Left lung (tissue), 10 donors: Measurements from ENCODE around the gene SULT4A1. TPM values are rescaled to one million over a fixed set of nuclear protein-coding genes. Genes with fewer than 3 reads are reported as not detected.

Experiments
- ATAC-seq: fragments of 200-7000 bp; cut with Tn5 transposase; one replicate; pipeline ENCODE4 v1.9.1; 2020; ENCODE audit warnings: moderate library complexity
- DNase-seq, 4 donors: peaks; one replicate each; pipeline ENCODE4 v3.0.0-alpha.2; 2013 to 2020
- H3K27ac ChIP-seq, 2 donors: fragments of 200-600 bp; sonication (generic) in 1 of 2; one replicate each; pipeline versions ENCODE4 v1.5.0 to v1.8.0; 2020 to 2021
- H3K27me3 ChIP-seq, 2 donors: fragments of 200-600 bp; sonication (generic) in 1 of 2; one replicate each; pipeline versions ENCODE4 v1.5.0 to v1.8.0; 2020 to 2021
- H3K36me3 ChIP-seq, 2 donors: fragments of 200-600 bp; sonication (generic) in 1 of 2; one replicate each; pipeline versions ENCODE4 v1.5.0 to v1.8.0; 2020 to 2021
- H3K4me1 ChIP-seq, 2 donors: fragments of 200-600 bp; one replicate each; pipeline ENCODE4 v1.8.0; 2021
- H3K4me3 ChIP-seq, 2 donors: fragments of 200-600 bp; sonication (generic) in 1 of 2; one replicate each; pipeline versions ENCODE4 v1.5.0 to v1.8.0; 2020 to 2021; ENCODE audit warnings: mild to moderate bottlenecking in 1 of 2
- H3K9me3 ChIP-seq, 2 donors: fragments of 200-600 bp; sonication (generic) in 1 of 2; one replicate each; pipeline versions ENCODE4 v1.5.0 to v1.8.0; 2020 to 2021
- intact Hi-C, 2 donors: fragments of 100-400 bp; cut with DNase I; formaldehyde crosslinking; loops; one replicate each; pipeline versions ENCODE4 v1.11.2 to v1.14.2; 2022
- polyA plus RNA-seq, 6 donors: library from polyadenylated mRNA; unstranded; fragments of 120-200 nt; gene quantifications; one replicate each; pipeline ENCODE4 v1.2.1, GENCODE V29; 2013; ENCODE audit not compliant: insufficient read length in 6 of 6
- total RNA-seq, 2 donors: library from RNA; stranded (reverse); fragmentation: NEBNext Ultra II Directional; extraction: Animal tissue kit (Norgen Biotek cat#: 25700); gene quantifications; one replicate each; pipeline ENCODE4 v1.2.1, GENCODE V29; 2021
- TF ChIP-seq, protein P1 (sequence below), 2 donors: fragments of 200-600 bp; sonication (generic) in 1 of 2; IDR thresholded peaks; one replicate each; pipeline versions ENCODE4 v1.5.0 to v1.8.0; 2021; ENCODE audit warnings: antibody characterized with exemption in 2 of 2
- donor health status: DM: no; HTN: yes; CAD: no.
- donor health status: DM: no; HTN: no; CAD: no.

SULT4A1 gene
- total and polyA plus RNA-seq, 8 donors = 0.85 to 2.5 (median 1.6) TPM; not detected in 2

DNA sequence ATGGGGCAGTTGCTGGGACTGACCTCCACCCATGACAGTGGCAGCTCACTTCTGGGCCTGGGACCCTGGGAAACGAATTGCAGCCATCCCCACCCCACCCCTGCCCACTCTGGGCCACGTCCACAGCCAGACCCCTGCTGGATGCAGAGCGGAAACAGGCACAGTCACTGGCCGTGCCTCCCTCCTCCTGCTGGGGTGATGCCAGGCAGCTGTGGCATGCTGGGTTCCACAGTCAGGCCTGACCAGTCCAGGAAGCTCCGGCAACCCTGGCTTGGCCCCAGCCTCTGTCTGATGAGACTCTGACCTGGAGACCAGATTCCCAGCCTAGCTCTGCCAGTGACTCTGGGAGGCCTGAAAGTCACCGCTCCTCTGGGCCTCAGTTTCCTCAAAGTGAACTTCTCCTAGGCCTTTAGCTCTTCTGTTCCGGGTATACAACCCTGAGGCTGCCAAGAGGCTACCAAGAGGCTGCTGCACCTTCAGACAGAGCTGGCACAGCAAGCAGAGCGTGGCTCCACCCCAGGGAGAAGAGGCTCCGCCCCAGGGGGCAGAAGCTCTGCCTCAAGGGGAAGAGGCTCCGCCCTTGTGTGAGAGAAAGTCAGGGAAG lies 8.9 kb downstream of the SULT4A1 start:
- Histone ChIP-seq H3K4me3 (no peak overlapping the region), H3K27ac (no peak overlapping the region), H3K4me1 (no peaks in the 10 kb centered on the region), H3K9me3 (peaks cover 0 to 2% of the 10 kb centered on the region in 2 donors), H3K27me3 (peaks cover 0 to 56% of the 10 kb centered on the region in 2 donors), H3K36me3 (no peaks in the 10 kb centered on the region)
- ATAC-seq = no peak
- DNase-seq = peak in 1 of 4 donors; percentile 24
- intact Hi-C loops = no loop called here
- TF ChIP-seq, protein P1, sequence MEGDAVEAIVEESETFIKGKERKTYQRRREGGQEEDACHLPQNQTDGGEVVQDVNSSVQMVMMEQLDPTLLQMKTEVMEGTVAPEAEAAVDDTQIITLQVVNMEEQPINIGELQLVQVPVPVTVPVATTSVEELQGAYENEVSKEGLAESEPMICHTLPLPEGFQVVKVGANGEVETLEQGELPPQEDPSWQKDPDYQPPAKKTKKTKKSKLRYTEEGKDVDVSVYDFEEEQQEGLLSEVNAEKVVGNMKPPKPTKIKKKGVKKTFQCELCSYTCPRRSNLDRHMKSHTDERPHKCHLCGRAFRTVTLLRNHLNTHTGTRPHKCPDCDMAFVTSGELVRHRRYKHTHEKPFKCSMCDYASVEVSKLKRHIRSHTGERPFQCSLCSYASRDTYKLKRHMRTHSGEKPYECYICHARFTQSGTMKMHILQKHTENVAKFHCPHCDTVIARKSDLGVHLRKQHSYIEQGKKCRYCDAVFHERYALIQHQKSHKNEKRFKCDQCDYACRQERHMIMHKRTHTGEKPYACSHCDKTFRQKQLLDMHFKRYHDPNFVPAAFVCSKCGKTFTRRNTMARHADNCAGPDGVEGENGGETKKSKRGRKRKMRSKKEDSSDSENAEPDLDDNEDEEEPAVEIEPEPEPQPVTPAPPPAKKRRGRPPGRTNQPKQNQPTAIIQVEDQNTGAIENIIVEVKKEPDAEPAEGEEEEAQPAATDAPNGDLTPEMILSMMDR (IDR thresholded peaks at IDR 0.05) = no peak

DNA sequence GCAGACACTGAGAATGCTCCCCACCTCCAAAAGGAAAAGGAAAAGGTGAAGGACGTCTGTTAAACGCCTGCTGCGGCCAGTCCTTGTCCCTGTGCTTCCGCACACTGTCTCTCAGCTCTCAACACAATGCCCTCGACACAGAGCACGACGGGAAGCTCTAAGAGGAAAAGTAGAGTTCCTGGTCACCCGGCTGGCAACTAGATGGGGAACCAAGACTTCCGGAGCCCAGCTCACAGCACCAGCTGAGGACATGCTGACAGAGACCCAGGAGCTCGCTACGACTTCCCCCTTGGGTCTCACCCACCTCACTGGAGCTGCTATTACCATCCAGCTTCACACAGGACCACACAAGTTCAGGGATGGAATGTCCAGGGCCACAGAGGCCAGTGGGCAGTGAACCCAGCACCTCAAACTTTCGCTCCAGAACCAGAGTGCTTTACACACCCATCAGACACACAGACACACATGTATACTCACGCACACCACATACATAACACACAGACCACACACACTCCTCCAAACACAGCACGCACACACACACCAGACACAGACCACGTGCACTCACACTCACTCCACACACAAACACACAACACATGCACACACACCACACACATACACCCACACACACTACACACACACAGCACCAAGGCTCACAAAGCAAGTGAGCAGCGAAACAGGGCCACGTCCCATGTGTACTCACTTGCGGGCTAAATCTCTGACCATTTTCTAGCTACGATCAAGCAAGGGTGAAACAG lies 9.6 kb downstream of the SULT4A1 start:
- TF ChIP-seq, protein P1 (IDR thresholded peaks at IDR 0.05) = no peak
- Histone ChIP-seq H3K4me1 (no peaks in the 10 kb centered on the region), H3K27me3 (peaks cover 0 to 53% of the 10 kb centered on the region in 2 donors), H3K9me3 (peaks cover 0 to 2% of the 10 kb centered on the region in 2 donors), H3K36me3 (no peaks in the 10 kb centered on the region), H3K27ac (no peak overlapping the region), H3K4me3 (no peak overlapping the region)
- ATAC-seq (no peak), DNase-seq (peak in 1 of 4 donors; percentile 28)
- intact Hi-C loops = no loop called here

DNA sequence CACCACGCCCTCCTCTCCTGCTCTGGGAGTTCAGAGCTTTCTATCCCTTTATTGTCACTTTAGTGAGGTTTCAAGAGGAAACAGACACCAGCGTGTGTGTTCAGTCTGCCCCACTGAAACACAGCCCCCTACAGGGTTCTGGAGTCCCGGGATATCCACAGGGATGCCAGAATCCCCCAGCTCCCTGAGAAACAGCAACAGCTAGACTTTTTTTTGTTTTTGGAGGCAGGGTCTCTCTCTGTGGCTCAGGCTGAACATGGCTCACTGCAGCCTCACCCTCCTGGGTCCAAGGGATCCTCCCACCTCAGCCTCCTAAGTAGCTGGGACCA lies 10.4 kb downstream of the SULT4A1 start:
- Histone ChIP-seq H3K27me3 (peaks cover 0 to 61% of the 10 kb centered on the region in 2 donors), H3K27ac (no peak overlapping the region), H3K4me1 (no peaks in the 10 kb centered on the region), H3K36me3 (no peaks in the 10 kb centered on the region), H3K9me3 (peaks cover 0 to 2% of the 10 kb centered on the region in 2 donors), H3K4me3 (no peak overlapping the region)
- ATAC-seq (no peak), DNase-seq (peak in 1 of 4 donors; percentile 14)
- intact Hi-C loops = no loop called here
- TF ChIP-seq, protein P1 (IDR thresholded peaks at IDR 0.05) = no peak

DNA sequence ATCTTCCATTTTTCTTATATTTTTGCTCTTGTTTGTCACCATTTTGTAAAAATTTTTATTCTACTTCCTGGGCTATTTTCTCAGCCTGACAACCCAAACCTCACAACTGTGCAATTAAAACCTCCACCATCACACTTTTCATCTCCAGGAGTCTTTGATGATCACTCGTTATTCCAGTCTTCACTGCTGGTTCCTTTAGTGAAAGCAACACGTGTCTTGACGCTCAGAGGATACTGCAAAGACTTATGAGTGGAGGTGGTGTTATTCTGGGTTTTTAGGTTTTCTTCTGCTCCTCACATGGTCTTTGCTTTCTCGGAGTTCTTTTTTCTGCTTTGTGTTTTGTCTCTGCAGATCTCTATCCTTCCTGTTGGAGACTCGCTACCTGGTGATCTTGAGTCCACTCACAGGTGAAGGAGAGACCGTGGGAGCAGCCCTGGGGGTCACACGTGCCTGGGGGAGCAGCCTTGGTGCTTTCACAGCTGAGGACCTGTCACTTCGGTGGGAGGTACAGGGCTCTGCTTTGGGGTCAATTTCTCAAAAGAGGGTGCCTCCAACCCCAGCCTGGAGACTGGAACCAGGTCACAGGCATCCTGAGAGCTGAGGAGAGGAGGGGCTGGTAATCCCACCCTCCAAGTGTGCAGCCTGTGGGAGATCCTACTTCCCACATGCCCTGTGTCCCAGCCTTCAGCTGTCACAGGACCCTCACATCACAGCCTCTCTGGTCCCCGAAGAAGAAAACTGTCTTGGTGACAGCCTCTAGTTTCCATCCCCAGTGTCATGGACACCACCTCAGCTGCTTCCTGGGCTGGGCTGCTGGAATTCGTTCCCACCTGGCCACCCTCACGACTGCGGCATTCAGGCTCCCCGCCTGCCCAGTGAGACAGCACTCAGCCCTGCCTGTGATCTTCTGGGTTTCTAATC lies 11.0 kb downstream of the SULT4A1 start:
- intact Hi-C loops = no loop called here
- no peak overlapping the region for H3K4me3 ChIP-seq
- H3K27me3 ChIP-seq = peaks cover 0 to 67% of the 10 kb centered on the region in 2 donors
- no peaks in the 10 kb centered on the region for H3K36me3 ChIP-seq
- no peak overlapping the region for H3K27ac ChIP-seq
- no peak for ATAC-seq
- peak in 1 of 4 donors; percentile 21 for DNase-seq
- TF ChIP-seq, protein P1 (IDR thresholded peaks at IDR 0.05) = no peak
- H3K4me1 ChIP-seq = no peaks in the 10 kb centered on the region
- H3K9me3 ChIP-seq = no peaks in the 10 kb centered on the region
